Heart left ventricle (tissue), 16 donors: ENCODE results near the gene CBL. TPM values are rescaled to one million over a fixed set of nuclear protein-coding genes. Genes with fewer than 3 reads are reported as not detected.
A peak's percentile ranks its signal among the peaks of the same experiment; 100 is the strongest.

ENCODE experiments used
- ATAC-seq, 4 donors: fragments of 200-7000 bp; cut with Tn5 transposase; one replicate each; pipeline ENCODE4 v1.9.1; 2020 to 2022; ENCODE audit warnings: moderate library complexity in 4 of 4, mild to moderate bottlenecking in 3 of 4, moderate number of reproducible peaks in 1 of 4
- DNase-seq, 5 donors: peaks; one replicate each; pipeline ENCODE4 v3.0.0-alpha.2; 2020
- H3K27ac ChIP-seq, 12 donors: fragments of 200-600 bp; sonication (generic) in 4 of 12; one replicate each; pipeline versions ENCODE4 v1.5.0 to v1.8.0; 2016 to 2022; ENCODE audit warnings: mild to moderate bottlenecking in 2 of 12
- H3K27me3 ChIP-seq, 9 donors: fragments of 200-600 bp; sonication (generic) in 2 of 9; one replicate each; pipeline versions ENCODE4 v1.5.1 to v1.8.0; 2016 to 2022; ENCODE audit warnings: mild to moderate bottlenecking in 3 of 9
- H3K36me3 ChIP-seq, 9 donors: fragments of 200-600 bp; sonication (generic) in 2 of 9; one replicate each; pipeline versions ENCODE4 v1.5.0 to v1.8.0; 2018 to 2022; ENCODE audit warnings: mild to moderate bottlenecking in 2 of 9
- H3K4me1 ChIP-seq, 12 donors: fragments of 200-600 bp; sonication (generic) in 4 of 12; one replicate each; pipeline versions ENCODE4 v1.5.0 to v1.8.0; 2016 to 2022; ENCODE audit warnings: mild to moderate bottlenecking in 3 of 12
- H3K4me3 ChIP-seq, 12 donors: fragments of 200-600 bp; sonication (generic) in 4 of 12; one replicate each; pipeline versions ENCODE4 v1.5.0 to v1.8.0; 2017 to 2022; ENCODE audit warnings: mild to moderate bottlenecking in 9 of 12, moderate library complexity in 4 of 12
- H3K9me3 ChIP-seq, 12 donors: fragments of 200-600 bp; sonication (generic) in 4 of 12; one replicate each; pipeline versions ENCODE4 v1.5.0 to v1.8.0; 2016 to 2022; ENCODE audit warnings: mild to moderate bottlenecking in 1 of 12
- CTCF ChIP-seq, 12 donors: fragments of 200-600 bp; sonication (generic) in 4 of 12; IDR thresholded peaks; one replicate each; pipeline versions ENCODE4 v1.5.0 to v1.8.0; 2018 to 2022; ENCODE audit warnings: antibody characterized with exemption in 12 of 12, mild to moderate bottlenecking in 5 of 12
- POLR2A ChIP-seq, 2 donors: fragments of 450-650 bp; IDR thresholded peaks; one replicate each; pipeline ENCODE4 v1.6.1; 2017; ENCODE audit warnings: antibody characterized with exemption in 2 of 2, mild to moderate bottlenecking in 2 of 2, moderate library complexity in 2 of 2
- WGBS, 4 donors: extraction: QIAGEN DNeasy Blood & Tissue Kit in 2 of 4; methylation state at CpG; one replicate each; pipeline versions ENCODE4 v1.1.5 to v1.1.7; 2013 to 2018; 5-methylcytosine and 5-hydroxymethylcytosine counted together
- intact Hi-C, 10 donors: fragments of 100-400 bp; cut with DNase I; formaldehyde crosslinking; loops; one replicate each; pipeline versions ENCODE4 v1.11.1 to v1.14.2; 2022
- polyA plus RNA-seq, 2 donors: library from polyadenylated mRNA; stranded (reverse); fragments of 200-250 nt; gene quantifications; one replicate each; pipeline ENCODE4 v1.2.3, GENCODE V29; 2013
- total RNA-seq, 9 donors: library from RNA; depleted of rRNA in 2 of 9; stranded (reverse); fragments of >200 nt in 2 of 9; fragmentation: NEBNext Ultra II Directional in 3 of 9; extraction: Animal tissue kit (Norgen Biotek cat#: 25700) in 3 of 9; gene quantifications; one replicate each; pipeline versions ENCODE4 v1.1.0 to v1.2.4, GENCODE V29; 2016 to 2023
- donor health status: ischemic (EF 13 %, LVEDD 7.1; RV severe dilation, severe dysfunction).
- donor health status: healthy with polysubstance abuse.
- donor health status: DM: no; HTN: yes; CAD: no.
- donor health status: DM: no; HTN: no; CAD: no.
- donor health status: ischemic (EF 25% LVEDD 6.9; RV normal size, moderate dysfunction).
- donor health status: ischemic (EF 25% LVEDD 5.7; RV mildly dilated, moderate dysfunction).
- donor health status: healthy.
- donor health status: DM: yes; HTN: yes; CAD: no.
- donor health status: ischemic (EF 35%, LVEDD 5.7; RV mildly dilated, moderate dysfunction).
- donor health status: nonischemic (EF 11% LVEDD 7.7; RV severe dilation, severe dysfunction).
- donor health status: DM: yes; HTN: yes; CAD: no.
- donor health status: PGD.
- donor health status: ischemic (EF 29% LVEDD 5.4; RV normal size, mild dysfunction).
- donor health status: nonischemic (EF 23%, LVEDD 6.1; RV moderate dilation, normal function).

The CBL gene
- total and polyA plus RNA-seq, 11 donors, result 3.1 to 20.4 (median 7.4) TPM

DNA sequence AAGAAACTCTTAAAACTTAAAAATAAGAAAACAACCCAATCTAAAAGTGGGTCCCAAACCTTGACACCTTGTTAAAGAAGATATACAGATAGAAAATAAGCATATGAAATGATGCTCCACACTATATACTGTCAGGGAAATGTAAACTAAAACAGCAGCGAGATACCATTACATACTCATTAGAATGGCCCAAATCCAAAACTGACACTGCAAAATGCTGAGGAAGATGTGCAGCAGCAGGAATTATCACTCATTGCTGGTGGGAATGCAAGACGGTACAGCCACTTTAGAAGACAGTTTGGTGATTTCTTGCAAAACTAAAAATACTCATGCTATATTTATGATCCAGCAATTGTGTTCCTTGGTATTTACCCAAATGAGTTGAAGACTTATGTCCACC lies 123.2 kb downstream of the CBL start:
- H3K27me3 ChIP-seq, result no peaks in the 10 kb centered on the region
- H3K27ac ChIP-seq, result no peak overlapping the region
- H3K9me3 ChIP-seq, result no peaks in the 10 kb centered on the region
- ATAC-seq, result no peak
- H3K4me1 ChIP-seq, result peaks cover 0 to 7% (median 1%) of the 10 kb centered on the region in 12 donors
- no peak overlapping the region for H3K4me3 ChIP-seq
- intact Hi-C loops, result loop anchor here in 1 of 10 donors (10.0 kb wide), 1 partner anchor 125 kb away; the partner anchor contains the start of gene CBL
- no peaks in the 10 kb centered on the region for H3K36me3 ChIP-seq
- 68 to 83% (median 71%) methylated on average over 2 of the region's 2 CpGs for WGBS, 4 donors
- TF ChIP-seq POLR2A (IDR thresholded peaks at IDR 0.05), result no peak
- TF ChIP-seq CTCF (IDR thresholded peaks at IDR 0.05), result no peak
- no peak for DNase-seq

- DNase-seq, result no peak
- Histone ChIP-seq H3K4me3 (no peak overlapping the region), H3K27ac (no peak overlapping the region), H3K36me3 (no peaks in the 10 kb centered on the region), H3K9me3 (no peaks in the 10 kb centered on the region), H3K27me3 (no peaks in the 10 kb centered on the region), H3K4me1 (peaks cover 3 to 13% (median 7%) of the 10 kb centered on the region in 12 donors)
- intact Hi-C loops, result loop anchor here in 2 of 10 donors (10.0 kb wide), 2 partner anchors 185 to 225 kb away; partner anchors contain the start of genes ABCG4 (in 1 of the 2), C2CD2L (in 1 of the 2) and DPAGT1 (in 1 of the 2)
- WGBS, 4 donors, result 41 to 60% (median 47%) methylated on average over 1 of the region's 1 CpG
- TF ChIP-seq CTCF (IDR thresholded peaks at IDR 0.05) (no peak), POLR2A (IDR thresholded peaks at IDR 0.05) (no peak)
- no peak for ATAC-seq
Observed at GRCh38 chr11:119330237-119330636, 124.1 kb downstream of the CBL start.

DNA sequence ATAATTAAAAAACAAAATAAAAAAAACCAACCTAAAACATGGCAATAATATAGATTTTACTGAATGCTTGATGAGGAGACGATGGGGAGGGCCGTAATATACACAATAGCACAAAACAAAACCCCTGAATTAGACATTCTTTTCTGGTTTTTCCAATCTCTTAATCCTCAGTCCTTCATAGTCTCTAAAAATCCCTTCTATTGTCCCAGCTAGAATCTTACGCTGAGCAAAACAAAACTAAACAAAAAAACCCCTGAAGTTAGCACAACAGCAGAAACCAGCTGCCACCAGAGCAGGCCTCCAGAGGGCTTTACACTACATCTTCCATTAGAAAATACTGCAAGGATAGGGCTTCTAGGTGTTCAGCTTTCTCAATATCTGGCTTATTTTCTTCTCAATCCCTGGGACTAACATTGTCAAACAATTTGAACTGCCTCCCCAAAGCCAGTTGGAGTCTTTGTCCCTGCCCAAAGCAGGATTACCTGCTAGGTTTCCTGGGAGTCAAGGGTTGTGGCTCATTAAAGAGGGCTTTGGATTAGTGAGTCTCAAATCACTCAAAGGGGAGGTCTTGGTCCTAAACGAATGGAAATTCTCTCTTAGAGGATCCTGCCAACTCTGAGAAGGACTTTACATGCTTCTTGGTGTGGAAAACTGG lies 126.1 kb downstream of the CBL start:
- ATAC-seq (no peak), DNase-seq (no peak)
- Histone ChIP-seq H3K27ac (no peak overlapping the region), H3K4me1 (peaks cover 3 to 27% (median 16%) of the 10 kb centered on the region in 12 donors), H3K36me3 (peaks cover 0 to 10% (median 5%) of the 10 kb centered on the region in 9 donors), H3K27me3 (no peaks in the 10 kb centered on the region), H3K4me3 (no peak overlapping the region), H3K9me3 (no peaks in the 10 kb centered on the region)
- no peak for TF ChIP-seq POLR2A (IDR thresholded peaks at IDR 0.05)
- TF ChIP-seq CTCF (IDR thresholded peaks at IDR 0.05), result no peak
- intact Hi-C loops, result loop anchor here in 2 of 10 donors (10.0 kb wide), 2 partner anchors 187 to 227 kb away; partner anchors contain the start of genes ABCG4 (in 1 of the 2), C2CD2L (in 1 of the 2) and DPAGT1 (in 1 of the 2)
- 79 to 81% (median 80%) methylated on average over 4 of the region's 4 CpGs for WGBS, 4 donors

DNA sequence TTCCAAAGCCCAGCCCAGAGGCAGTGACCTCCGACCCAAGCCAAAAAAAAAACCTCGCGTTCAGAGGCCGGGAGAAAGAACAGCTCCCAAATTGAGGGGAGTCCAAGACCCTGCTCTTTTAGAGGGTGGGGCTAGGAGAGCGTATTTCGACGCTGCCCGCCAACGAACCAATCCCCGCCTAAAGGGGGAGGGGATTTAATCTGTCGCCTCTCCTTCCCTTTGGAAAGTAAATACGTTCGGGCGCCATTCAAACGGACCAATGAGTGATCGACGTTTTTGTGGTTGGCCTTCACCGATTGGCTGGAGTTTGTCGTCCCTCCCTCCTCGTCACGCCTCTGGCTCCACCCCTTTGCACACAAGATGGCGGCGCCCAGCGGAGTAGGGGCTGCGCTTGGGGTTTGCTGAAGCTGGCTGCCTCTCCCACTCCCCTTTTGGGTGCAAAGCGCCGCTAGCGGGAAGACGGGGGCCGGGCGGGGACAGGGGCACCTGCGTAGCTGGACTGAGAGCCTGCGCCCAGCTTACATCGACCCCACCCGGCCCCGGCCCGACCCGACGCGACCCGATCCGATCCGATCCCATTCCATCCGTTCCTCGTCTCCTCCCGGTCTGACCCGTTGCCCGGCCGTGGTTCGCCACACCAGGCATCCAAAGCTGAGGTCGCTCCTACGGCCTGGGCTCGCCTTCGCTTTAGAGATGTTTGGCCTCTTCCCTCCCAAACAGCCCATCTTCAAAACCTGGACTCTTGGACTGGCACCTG lies 128.2 kb downstream of the CBL start, which contains the start of gene RNF26:
Gene RNF26 (plus strand): TSS at position 354 of the 757 bp plus-strand sequence. CDS start 596 bp downstream, outside the sequence.
- TF ChIP-seq CTCF (IDR thresholded peaks at IDR 0.05) (no peak), POLR2A (IDR thresholded peaks at IDR 0.05) (peak; percentile 11 to 48)
- peaks cover 5 to 47% (median 32%) of the 10 kb centered on the region in 12 donors for H3K4me1 ChIP-seq

More for the DNA sequence above, 128.2 kb downstream of the CBL start, which contains the start of gene RNF26:
- peak within 1 kb of the TSS; percentile 50 to 91 (median 82) for H3K27ac ChIP-seq
- peaks cover 0 to 3% (median 0%) of the 10 kb centered on the region in 9 donors for H3K27me3 ChIP-seq
- intact Hi-C loops, result loop anchor here in 2 of 10 donors (10.0 kb wide), 2 partner anchors 190 to 230 kb away; partner anchors contain the start of genes ABCG4 (in 1 of the 2), C2CD2L (in 1 of the 2) and DPAGT1 (in 1 of the 2)
- peak within 1 kb of the TSS; percentile 76 to 99 (median 86) for H3K4me3 ChIP-seq
- WGBS, 4 donors, result 0% methylated on average over 32 to 54 of the region's 54 CpGs
- H3K36me3 ChIP-seq, result peaks cover 0 to 10% (median 5%) of the 10 kb centered on the region in 9 donors
- DNase-seq (peak; percentile 94 to 96 (median 96)), ATAC-seq (peak; percentile 92 to 96 (median 93))
- H3K9me3 ChIP-seq, result no peaks in the 10 kb centered on the region
